ENCODE data around the gene CRIP3. TPM values are rescaled to one million over a fixed set of nuclear protein-coding genes. Genes with fewer than 3 reads are reported as not detected.

Gene CRIP3
- total RNA-seq, 1 experiment from 2014 or later = 16.9 TPM

DNA sequence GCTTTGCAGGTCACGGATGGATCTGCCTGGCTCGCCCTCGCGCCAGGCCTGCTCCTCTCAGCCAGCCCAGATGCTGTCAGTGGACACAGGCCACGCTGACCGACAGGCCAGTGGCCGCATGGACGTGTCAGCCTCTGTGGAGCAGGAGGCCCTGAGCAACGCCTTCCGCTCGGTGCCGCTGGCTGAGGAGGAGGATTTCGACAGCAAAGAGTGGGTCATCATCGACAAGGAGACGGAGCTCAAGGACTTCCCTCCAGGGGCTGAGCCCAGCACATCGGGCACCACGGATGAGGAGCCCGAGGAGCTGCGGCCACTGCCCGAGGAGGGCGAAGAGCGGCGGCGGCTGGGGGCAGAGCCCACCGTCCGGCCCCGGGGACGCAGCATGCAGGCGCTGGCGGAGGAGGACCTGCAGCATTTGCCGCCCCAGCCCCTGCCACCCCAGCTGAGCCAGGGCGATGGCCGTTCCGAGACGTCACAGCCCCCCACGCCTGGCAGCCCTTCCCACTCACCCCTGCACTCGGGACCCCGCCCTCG is 45.8 kb downstream of the CRIP3 start:
- H3K4me1 ChIP-seq (ENCODE audit: insufficient read depth, low read length) = peaks cover 5% of the 10 kb centered on the region; the same call in 1 of the 2 replicates
- H4K20me1 ChIP-seq (ENCODE audit: control insufficient read depth, insufficient read depth, insufficient read length) = no peaks in the 10 kb centered on the region
- no peak overlapping the region for H3K27ac ChIP-seq (ENCODE audit: insufficient read length, low read depth, low read length)
- H3K4ac ChIP-seq (ENCODE audit: low read depth, low read length) = no peak overlapping the region
- H3K14ac ChIP-seq (ENCODE audit: insufficient read depth, low read length) = no peak overlapping the region
- H2AK5ac ChIP-seq (ENCODE audit: insufficient read length, low read length) = no peak overlapping the region
- H4K8ac ChIP-seq (replicated peaks; ENCODE audit: insufficient read length, low read depth, low read length) = no peak overlapping the region
- H2BK120ac ChIP-seq (ENCODE audit: low read depth, low read length, poor library complexity, severe bottlenecking) = no peak overlapping the region
- no peak overlapping the region for H4K5ac ChIP-seq (ENCODE audit: insufficient read length, low read depth, low read length)
- H3K27me3 ChIP-seq (ENCODE audit: insufficient read depth, low read length) = no peaks in the 10 kb centered on the region
- no peak overlapping the region for H3T11ph ChIP-seq (ENCODE audit: low read length)
- no peak overlapping the region for H3K18ac ChIP-seq (ENCODE audit: insufficient read length, low read depth, low read length)
- H3K56ac ChIP-seq (ENCODE audit: insufficient read length, low read depth, low read length) = no peak overlapping the region
- H2BK5ac ChIP-seq (ENCODE audit: insufficient read length, low read length) = no peak overlapping the region
- H3K9me3 Mint-ChIP-seq = no peaks in the 10 kb centered on the region; a peak in 1 of 5 replicates
- no peaks in the 10 kb centered on the region for H3K79me2 ChIP-seq (ENCODE audit: insufficient read depth, low read length)
- H3K79me1 ChIP-seq (ENCODE audit: insufficient read depth, low read depth, low read length, poor library complexity, severe bottlenecking) = no peaks in the 10 kb centered on the region
- H3K36me3 Mint-ChIP-seq (ENCODE audit: insufficient read depth in 1 of 3, low read depth in 3 of 3) = no peaks in the 10 kb centered on the region; a peak in 1 of 7 replicates
- WGBS (ENCODE audit: extremely low coverage, insufficient read length, low lambda C conversion rate) = no CpG with 5 or more reads among the region's 39 CpGs
- no peaks in the 10 kb centered on the region for H3K9me3 ChIP-seq (ENCODE audit: control insufficient read depth, low read depth, low read length)
- H2AFZ ChIP-seq (ENCODE audit: low read length) = no peak overlapping the region
- no peak overlapping the region; a peak in 1 of 5 replicates for H3K4me3 Mint-ChIP-seq
- H2BK20ac ChIP-seq (ENCODE audit: low read depth, low read length, poor library complexity, severe bottlenecking) = no peak overlapping the region
- H3K4me1 Mint-ChIP-seq = peaks cover 18 to 25% of the 10 kb centered on the region in 2 experiments
- peaks cover 6% of the 10 kb centered on the region for H3K27me3 Mint-ChIP-seq (ENCODE audit: low read depth)
- H3K23ac ChIP-seq (ENCODE audit: insufficient read length, low read depth, low read length) = no peak overlapping the region
- no peak overlapping the region for H2BK15ac ChIP-seq (ENCODE audit: low read depth, low read length)
- no peaks in the 10 kb centered on the region for H3K23me2 ChIP-seq (ENCODE audit: insufficient read length, low read depth, low read length, poor library complexity, severe bottlenecking)
- no peak for DNase-seq
- no peak overlapping the region for H3K9ac ChIP-seq (ENCODE audit: extremely low read depth, insufficient read length, low read length)
- H2BK12ac ChIP-seq (ENCODE audit: insufficient read length, low read depth, low read length) = no peak overlapping the region
- no peak overlapping the region for H3K4me2 ChIP-seq (ENCODE audit: insufficient read depth, insufficient read length, low read length)
- no peak overlapping the region for H4K91ac ChIP-seq (ENCODE audit: insufficient read length, low read depth, low read length)
- TF ChIP-seq CTCF (conservative IDR thresholded peaks at IDR 0.05) = no peak
- no peak overlapping the region for H3K27ac Mint-ChIP-seq

Data from H9 (cell line).